GM21515 (cell line): ENCODE data around the gene HAUS3.
"Not testable (repeated sequence)": the region's sequence is repeated elsewhere in the genome, so short reads cannot be mapped to it uniquely, and the experiment has no call there.

Experiments used
- ATAC-seq: cut with Tn5 transposase; IDR thresholded peaks from one replicate; pipeline ENCODE4 v1.9.1; 2021; ENCODE audit not compliant: unreplicated experiment

HAUS3 gene

GRCh38 chr4:2275546-2276251 is 33.8 kb upstream of the HAUS3 start:
- ATAC-seq, result no peak

GRCh38 chr4:2275044-2275397 is 33.1 kb upstream of the HAUS3 start:
- ATAC-seq, result not testable (repeated sequence)

GRCh38 chr4:2274320-2275043 is 32.6 kb upstream of the HAUS3 start:
- no peak for ATAC-seq

- ATAC-seq, result no peak
These were observed 31.9 kb upstream of the HAUS3 start for GRCh38 chr4:2273657-2274319.

GRCh38 chr4:2273221-2273620 is 31.3 kb upstream of the HAUS3 start:
- no peak for ATAC-seq

- ATAC-seq, result no peak
These were observed 30.9 kb upstream of the HAUS3 start for GRCh38 chr4:2272828-2273120.

GRCh38 chr4:2272026-2272827 is 30.3 kb upstream of the HAUS3 start:
- ATAC-seq, result no peak

- no peak for ATAC-seq
These were observed 29.5 kb upstream of the HAUS3 start for GRCh38 chr4:2271279-2272025.

GRCh38 chr4:2270341-2271165 is 28.6 kb upstream of the HAUS3 start:
- no peak for ATAC-seq

GRCh38 chr4:2269618-2270163 is 27.8 kb upstream of the HAUS3 start:
- ATAC-seq, result no peak

GRCh38 chr4:2269206-2269531 is 27.2 kb upstream of the HAUS3 start:
- no peak for ATAC-seq

- ATAC-seq, result no peak
These were observed 26.7 kb upstream of the HAUS3 start for GRCh38 chr4:2268357-2269205.

GRCh38 chr4:2267841-2268240 is 25.9 kb upstream of the HAUS3 start:
- no peak for ATAC-seq

- no peak for ATAC-seq
These were observed 25.4 kb upstream of the HAUS3 start for GRCh38 chr4:2267320-2267811.

- no peak for ATAC-seq
These were observed 24.9 kb upstream of the HAUS3 start for GRCh38 chr4:2266821-2267220.

- no peak for ATAC-seq
These were observed 24.3 kb upstream of the HAUS3 start for GRCh38 chr4:2266181-2266580.

- ATAC-seq, result no peak
These were observed 23.5 kb upstream of the HAUS3 start for GRCh38 chr4:2265113-2266110.
